GM21717 (cell line): ENCODE results near the gene LIF.
A peak's percentile ranks its signal among the peaks of the same experiment; 100 is the strongest.

Source experiments
- ATAC-seq: cut with Tn5 transposase; IDR thresholded peaks from one replicate; pipeline ENCODE4 v1.9.1; 2021; ENCODE audit warnings: mild to moderate bottlenecking, moderate library complexity; ENCODE audit not compliant: unreplicated experiment

LIF gene

DNA sequence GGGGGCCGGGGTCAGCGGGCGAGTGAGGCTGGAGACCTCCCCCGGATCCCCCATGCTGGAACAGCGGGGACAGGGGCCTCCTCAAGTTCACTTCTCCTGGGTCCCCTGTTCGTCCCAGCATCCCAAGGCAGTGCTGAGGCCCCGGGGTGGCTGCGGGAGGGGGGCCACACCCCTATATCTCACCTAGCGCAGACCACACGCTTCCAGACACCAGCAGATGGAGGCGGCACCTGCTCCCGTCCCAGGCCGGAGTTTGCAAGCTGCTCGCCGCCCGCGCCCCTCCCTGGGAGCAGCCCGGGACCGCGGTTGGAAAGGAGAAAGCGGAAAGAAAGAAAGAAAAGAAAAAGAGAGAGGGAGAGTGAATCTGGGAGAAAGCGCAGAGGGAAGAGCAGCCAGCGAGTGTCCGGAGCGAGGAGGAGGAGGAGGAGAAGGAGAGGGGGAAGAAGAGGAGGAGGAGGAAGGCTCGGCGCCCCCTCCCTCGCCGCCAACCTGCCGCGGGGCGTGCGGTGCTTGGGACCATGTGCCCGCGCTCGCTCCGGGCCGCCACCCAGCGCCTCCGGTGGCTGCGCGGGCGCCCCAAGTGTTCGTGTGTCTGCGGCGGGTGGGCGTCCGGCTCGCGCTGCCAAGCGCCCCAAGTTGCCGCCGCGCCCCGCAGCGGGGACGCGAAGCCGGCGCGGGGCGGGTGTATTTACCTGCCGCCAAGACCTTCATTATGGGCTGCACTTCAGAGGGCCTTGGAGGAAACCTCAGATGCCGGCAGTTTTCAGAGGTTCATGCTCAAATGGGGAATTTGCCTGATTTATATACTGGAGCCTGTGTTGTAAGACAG is at the start of gene LIF:
LIF (minus strand) TSS at position 775 of the 829 bp plus-strand sequence; CDS start at position 711, 64 bp downstream.
- ATAC-seq = no peak

DNA sequence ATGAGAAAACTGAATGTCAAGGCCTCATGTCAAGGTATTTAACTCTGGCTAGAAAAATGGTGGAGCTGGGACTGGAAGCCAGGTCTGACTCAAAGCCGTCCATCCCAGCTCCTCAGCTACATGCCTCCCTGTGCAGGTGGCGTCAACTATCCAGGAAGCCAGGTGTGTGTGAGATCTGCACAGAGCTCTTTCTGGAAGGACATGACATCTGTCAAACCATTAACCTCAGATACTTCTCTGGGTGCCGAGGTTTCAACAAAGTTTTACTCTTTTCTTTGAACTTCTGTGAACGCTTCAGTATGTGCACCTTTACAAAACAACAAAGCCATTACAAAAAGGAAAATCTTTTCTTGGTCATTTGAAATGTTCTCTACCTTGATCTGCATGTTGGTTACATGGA is 49.8 kb upstream of the LIF start:
- no peak for ATAC-seq

DNA sequence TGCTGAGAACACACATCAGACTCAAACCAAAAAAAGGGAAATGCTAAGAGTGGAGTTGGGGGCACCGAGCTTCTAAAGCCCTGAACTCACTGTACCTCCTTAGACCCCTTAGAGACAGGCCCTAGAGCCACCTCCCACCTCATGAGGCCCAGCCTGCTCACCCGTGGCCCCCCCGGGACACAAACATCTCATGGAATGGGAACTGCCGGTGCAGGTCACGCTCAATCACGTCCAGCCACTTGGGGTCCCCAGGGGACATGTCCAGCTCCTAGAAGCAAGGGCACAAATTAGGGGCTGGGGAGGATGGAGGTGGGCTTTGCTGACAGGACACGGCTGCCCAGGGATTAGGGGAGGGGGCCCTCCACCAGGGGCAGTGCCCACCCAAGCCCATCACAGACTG is 49.0 kb upstream of the LIF start:
- no peak for ATAC-seq

DNA sequence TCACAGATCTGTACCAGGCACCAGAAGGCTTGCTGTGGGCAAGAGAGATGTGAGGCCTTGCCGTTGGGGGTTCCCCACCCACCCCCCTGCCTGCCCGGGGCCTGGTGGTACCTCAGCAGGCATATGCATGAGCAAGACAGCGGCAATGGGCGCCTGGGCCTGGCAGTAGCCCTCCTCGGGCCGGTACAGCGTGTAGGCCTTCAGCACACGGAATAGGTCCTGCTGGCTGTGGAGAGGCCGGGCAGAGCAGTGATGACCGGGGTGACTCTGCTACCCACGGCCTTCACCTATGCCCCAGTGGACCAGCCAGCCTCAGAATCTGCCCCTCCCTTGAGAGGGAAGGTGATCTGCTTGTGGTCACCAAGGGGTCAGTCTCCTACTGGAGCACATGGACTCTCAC is 48.3 kb upstream of the LIF start:
- no peak for ATAC-seq

DNA sequence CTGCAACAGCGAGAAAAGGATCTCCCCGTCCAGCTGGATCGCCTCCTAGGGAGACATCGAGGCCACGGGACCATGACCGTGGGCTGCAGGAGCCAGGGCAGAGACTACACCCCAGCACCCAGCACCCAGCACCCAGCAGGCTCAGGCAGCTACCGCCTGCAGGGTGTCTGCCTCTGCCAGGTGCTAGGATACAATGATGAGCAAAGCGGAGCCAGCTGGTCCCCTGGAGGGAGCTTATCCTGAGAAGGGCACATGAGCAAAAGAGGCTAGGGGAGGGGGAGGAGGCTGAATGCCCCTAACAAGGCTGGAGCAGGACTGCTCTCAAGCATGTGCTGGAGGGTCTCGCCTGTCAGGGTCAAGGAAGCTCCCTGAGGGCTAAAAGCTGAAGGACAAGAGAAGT is 47.5 kb upstream of the LIF start:
- ATAC-seq = no peak

DNA sequence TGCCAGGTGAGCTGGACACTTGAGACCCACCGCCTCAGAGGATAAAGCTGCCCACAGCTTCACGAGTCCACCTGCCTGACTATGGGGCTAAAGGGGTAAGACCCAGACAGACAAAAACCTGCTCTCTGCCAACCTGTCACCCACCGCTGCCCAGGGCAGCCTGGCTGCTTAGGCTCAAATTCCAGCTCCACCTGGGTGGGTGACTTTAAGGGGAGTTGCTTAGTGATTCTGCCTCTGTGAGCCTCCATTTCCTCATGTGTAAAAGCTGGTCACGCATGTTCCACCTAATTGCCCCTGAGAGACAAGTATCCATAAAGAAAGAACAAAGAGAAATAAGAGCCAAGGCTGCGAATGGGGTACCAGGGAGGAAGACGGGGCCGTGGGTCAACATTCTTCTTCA is 46.5 kb upstream of the LIF start:
- ATAC-seq = no peak

DNA sequence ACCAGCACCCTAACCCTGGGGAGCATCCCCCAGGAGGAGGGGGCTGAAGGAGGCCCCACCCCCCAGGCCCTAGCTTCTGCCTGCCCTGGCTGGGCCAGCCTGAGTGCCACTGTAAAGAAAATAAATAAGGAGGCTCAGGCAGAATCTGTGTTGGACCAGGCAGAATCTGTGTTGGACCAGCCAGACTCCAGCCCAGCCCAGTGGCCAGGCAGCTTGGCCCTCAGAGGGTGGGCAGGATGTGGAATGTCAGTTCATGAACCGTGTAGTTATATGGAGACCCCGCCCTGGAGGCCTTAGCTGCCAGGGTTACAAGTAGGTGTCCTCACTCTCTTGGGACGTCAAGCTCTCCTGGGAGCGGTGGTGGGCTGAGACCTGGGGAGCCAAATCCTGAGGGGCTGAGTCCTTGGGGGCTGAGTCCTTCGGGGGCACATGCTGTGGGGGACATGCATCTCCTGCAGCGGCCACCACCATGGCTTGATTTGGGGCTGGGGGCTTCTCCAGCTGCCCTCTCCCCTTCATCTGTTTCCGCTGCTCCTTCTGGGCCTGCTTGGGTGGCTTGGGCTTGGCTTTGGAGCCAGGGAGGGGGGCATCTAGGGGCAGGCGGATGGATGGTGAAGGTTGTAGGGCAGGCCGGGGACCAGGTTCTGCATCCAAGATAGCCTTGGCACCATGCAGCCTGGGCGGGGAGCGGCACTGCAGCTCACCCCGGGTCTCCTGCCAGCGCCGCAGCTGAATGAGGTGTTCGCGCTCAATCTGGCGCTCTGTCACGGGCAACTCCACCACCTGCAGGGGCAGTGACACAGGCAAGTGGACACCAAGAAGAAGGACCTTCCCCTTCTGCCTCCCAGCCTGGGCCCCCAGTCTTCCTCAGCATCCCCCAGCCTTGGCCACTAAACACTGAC is 45.8 kb upstream of the LIF start:
- no peak for ATAC-seq

DNA sequence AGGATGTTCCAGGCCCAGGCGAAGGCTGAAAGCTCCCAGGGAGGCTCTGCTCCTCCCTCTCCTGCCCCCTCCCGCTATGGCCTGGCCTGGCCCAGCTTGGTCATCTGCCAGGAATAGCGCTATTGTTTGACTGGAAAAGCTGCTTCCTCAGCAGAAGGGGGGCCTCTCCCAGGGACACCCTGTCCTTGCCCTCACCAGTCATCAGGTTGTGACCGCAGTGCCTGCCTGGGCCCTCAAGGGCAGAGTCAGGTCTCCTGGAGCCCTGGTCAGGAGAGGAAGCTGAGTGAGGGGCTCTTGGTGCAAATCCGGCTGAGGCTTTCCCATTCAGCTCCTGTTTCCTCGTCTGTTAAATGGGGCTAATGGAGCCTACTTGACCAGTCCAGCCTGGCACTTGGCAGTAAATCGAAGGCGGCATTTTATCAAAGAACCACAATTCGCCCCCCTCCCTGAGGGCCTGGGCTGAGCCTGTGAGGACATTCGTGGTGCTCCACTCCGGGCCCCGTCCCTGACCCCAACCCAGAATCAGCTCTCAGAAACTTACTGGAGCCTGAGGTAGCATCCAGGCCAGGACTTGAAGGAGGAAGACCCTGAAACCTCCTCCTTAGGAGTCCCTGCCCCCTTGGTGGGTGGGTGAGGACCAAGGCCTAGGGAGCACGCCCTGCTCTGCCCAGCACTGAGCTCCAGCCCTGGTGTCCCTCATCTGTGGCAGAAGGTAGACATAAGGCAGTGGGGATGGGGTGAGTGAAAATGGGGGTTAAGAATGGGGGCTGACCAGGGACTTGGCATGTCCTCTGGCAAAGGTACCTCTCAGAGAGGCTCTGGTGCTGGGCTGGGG is 44.7 kb upstream of the LIF start:
- no peak for ATAC-seq

DNA sequence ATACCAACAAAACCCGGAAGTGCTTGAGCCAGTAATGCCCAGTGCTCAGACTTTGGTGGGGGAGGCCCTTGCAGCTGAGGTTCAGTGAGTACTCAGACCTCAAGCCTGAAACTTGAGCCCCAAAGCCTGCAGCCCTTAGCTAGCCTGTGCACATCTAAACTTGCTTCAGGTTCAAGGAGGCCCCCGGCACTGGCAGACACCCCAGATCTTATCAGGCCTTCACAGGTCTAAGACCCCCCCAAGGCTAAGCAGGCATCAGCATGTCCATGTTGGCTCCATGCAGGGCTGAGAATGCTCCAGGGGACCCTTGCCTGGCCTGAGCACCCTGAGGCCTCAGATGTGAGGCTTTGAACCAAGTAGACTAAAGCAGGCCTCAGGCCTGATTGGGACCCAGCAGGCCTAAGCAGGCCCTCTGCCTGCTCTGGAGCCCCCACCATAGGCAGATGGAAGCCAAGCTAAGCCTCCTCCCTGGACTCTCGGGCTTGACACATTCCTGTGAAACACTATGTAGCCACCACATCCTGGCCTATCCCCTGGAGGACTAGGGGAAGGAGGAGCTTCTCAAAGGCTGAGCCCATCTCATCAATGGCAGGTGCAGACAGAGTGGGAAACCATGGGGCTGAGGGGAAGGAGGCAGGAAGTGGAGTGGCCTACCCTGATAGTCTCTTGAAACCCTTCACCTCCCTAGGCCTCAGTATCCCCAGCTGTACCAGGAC is 43.9 kb upstream of the LIF start:
- no peak for ATAC-seq

DNA sequence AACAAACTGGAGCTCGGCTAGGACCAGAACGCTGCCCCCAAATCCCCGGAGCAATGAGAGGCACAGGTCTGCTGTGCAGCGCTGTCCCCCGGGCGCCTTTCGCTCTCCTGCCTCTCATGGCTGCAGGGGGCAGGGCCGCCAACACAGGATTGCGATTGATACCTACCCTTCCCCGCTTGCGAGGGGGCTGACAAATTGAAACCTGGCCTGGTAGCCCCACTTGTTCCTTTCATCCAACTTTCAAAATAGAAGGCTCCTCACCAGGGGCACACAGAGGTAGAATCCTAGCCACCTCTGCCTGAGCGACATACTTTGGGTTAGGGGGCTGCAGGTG is 43.4 kb upstream of the LIF start:
- no peak for ATAC-seq

DNA sequence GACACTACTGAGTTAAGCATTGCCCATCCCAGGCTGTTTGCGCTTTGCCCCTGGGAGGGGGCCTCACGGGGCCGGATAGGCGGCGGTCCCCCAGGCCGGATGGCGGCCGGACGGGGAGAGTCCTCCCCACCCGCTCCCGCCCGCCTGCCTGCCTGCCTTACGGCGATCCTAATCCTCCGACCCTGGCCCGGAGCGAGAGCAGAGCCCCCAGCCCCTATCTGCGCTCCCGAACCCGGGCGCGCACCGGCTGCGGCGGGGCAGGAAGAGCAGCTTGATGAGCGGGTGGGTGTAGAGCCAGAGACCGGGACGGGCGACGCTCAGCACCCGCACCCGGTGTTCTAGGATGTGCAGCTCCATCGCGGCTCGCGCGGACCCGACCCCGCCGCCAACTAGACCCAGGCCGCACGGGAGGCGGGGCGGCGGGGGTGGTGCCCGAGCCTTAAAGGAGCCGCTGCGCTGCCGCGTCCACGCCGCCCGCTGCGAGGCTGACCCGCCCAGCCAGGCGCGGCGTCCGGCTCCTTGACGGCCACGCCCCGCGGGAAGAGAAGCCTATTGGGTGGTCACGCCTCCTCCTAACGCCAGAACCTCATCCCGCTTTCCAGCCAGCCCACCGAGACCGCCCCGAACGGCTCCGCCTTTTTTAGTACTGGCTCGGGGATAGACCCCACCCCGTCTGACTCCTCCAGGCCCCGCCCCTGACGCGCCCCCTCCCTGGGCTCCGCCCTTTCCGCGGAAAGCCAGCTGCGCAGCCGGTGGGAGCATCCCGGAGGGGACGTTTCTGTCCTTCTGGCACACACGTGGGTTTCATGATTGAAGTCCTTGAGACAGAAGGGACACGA is 42.8 kb upstream of the LIF start, which contains the start of gene CASTOR1:
CASTOR1 (minus strand) TSS at position 365 of the 839 bp plus-strand sequence; CDS start at position 357, 8 bp downstream.
- ATAC-seq = peak; percentile 54

DNA sequence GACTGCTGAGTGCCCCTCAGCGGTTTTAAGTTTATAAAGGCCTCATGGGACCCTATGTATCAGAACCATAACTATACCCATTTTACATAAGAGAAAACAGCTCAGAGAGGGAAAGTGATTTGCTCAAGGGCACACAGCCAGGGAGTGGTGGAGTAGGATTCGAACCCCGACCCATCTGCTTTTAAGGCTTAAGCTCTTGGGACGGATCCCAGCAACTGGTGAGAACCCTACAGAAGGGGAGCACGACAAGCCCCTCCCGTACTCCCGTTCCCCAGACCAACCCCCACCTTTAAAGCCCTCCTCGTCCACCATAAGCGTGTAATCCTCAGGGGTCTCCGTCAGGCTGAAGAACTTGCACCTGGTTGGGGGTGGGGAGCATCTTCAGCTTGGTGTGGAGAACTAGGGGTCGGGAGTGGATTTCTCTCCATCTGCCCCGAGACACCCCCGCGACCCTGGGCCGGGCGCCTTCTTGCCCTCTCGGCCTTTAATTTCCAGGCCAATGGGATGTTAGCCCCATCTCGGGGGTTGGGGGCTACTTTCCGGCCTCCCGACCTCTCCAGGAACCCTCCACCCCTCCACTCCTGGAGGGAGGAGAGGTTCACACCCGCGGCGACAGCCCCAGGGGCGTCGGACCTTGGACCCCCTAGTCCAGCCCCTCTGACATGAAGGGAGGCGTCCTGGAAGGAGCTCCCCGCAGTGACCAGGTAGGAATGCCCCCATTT is 42.0 kb upstream of the LIF start:
- ATAC-seq = no peak

DNA sequence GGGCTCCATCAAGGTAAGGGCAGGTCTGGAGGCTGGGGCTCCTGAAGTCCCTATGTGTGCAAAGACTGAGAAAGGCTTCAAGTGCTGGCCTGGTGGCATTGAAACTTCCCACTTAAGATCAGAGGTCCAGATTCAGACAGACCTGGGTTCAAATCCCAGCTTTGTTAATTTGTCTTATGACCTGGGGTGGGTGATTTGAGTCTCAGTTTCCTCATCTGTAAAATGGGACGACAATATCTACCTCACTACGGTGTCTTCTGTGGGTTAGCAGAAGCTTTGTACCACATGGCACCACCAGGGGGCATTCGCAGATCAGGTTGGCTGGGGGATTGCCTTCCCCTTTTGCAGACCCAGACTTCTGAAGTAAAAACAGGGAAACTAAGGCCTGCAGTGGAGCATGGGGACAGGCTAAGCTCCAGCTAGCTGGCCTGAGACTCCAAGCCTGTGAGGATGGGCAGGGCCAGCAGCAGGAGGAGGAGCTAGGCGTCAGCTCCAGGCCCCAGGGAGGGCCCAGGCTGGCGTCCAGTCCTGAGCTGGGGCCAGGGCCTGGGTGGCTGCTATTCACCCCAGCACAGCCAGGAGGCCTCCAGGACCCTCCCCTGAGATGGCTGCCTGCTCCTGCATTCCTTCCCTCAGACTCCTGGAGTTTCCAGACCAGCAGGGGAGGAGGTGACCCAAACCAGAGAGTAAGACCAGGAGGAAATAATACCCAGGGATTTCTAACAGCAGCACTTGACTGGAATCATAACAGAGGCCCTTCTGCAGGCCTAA is 41.3 kb upstream of the LIF start:
- ATAC-seq = no peak

DNA sequence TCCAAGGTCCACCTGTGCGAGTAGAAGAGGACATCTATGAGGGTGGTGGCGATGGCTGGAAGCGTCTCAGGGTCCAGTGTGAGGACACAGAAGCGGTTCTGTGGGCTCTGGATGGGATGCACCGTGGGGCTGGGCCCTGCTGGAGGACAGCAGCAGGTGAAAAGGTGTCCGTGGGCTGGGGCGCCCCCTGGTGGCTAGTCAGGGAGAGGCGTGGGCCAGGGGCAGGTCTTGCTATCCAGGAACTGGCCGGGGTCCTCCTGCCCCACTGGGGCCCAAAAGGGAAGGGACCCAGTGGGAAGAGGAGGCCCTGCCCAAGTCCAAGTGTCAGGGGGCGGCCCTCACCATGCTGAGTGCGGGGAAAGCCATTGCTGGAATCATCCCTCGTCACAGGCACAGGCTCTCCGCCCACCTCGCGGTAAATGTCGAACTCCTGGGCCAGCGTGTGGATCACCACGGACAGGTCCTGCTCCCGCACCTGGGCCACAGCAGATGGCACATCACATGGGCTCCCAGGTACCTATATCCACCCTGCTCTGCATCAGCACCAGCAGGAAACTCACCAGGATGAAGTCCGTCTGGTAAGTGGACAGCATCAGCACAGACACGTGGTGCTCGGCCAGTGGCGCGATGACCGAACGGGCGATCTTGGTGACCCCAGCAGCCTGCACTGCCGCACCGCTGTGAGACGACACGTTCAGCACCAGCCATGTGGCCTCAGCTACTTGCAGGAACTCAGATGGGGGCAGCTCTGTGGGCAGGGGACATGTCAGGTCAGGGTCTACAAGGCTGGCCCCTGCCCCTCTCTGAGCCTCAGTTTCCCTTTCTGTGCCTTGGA is 40.5 kb upstream of the LIF start:
- no peak for ATAC-seq

DNA sequence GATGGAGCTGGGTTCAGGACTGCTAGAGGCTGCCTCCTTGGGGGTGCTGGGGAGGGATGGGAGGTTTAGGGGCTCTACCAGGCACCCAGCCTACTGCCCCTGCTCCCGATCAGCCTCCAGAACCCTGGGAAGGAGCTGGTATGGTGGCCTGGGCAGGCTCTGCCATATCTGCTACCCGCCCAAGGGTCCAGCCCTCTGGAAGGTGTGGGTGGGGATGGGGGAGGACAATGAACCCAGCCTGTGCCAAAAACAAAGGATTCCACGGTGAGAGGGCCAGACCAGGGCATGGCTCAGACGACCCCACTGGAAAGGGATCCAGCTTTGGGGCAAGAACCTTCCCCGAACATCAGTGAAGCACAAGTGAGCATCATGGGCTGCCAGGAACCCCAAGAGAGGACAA is 39.8 kb upstream of the LIF start:
- no peak for ATAC-seq

DNA sequence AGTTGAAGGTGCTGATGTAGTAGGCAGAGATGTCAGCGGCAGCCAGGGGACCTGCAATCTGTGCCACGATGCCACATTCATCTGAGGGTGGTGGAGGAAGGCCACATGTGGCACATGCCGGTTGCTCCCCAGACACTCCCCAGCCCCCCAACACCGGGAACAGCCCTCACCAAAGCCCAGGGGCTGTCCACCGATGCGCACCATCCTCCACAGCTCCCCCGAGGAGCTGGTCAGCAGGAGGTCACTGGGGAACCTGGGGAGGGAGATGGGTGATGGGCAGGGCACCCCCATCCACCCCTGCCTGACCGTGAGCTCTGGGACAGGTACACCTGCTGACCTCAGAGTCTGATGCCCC is 39.3 kb upstream of the LIF start:
- no peak for ATAC-seq

DNA sequence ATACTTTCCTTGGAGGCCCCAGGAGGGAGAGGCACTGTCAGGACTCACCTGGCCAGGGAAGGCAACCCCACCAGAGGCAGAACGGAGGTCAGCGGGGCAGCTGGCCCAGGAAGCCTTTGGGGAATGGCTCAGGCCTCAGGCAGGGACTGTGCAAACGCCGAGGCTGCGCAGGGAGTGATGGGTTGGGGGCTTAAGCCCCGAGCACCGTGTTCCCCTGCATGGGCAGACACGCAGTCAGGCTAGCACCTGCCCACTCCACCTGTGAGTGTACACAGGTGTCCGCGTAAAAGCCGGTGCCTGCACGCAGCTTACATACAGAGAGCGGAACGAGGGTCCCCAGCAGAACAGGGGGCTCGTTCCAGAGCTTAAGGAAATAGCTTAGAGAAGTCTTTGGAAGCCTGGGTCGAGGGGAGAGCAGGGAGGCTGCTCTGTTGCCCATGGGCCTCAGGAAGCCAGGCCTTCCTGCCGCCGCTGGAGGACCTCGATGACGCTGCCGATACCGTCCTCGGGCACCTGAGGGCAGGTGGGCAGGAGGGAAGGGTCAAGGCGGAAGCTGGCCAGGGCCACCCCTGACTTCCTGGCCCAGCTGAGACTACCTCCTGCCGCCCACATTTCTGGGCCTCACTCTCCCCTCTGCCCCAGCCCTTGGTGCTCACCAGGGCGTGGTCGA is 38.8 kb upstream of the LIF start:
- ATAC-seq = no peak
